KOPT-K1 (cell line): ENCODE results near the gene AHCY.

ENCODE experiments used
- H3K27ac ChIP-seq: fragments of 200-600 bp; sonication (generic); 2 replicates; pipeline ENCODE4 v1.5.1; 2016; ENCODE audit warnings: antibody characterized with exemption, mild to moderate bottlenecking, low read depth, low read length; ENCODE audit not compliant: poor library complexity, severe bottlenecking
- H3K36me3 ChIP-seq: fragments of 200-600 bp; sonication (generic); 2 replicates; pipeline ENCODE4 v1.5.1; 2017; ENCODE audit warnings: antibody characterized with exemption, mild to moderate bottlenecking, low read length, moderate library complexity; ENCODE audit not compliant: insufficient read depth
- H3K9me3 ChIP-seq: fragments of 200-600 bp; sonication (generic); 2 replicates; pipeline ENCODE4 v1.5.1; 2017; ENCODE audit warnings: antibody characterized with exemption, low read length, mild to moderate bottlenecking; ENCODE audit not compliant: insufficient read depth, poor library complexity, severe bottlenecking

AHCY gene

GRCh38 chr20:34237942-34238341 is 65.2 kb downstream of the AHCY start:
- peaks cover 22% of the 10 kb centered on the region for H3K9me3 ChIP-seq
- H3K36me3 ChIP-seq, result no peaks in the 10 kb centered on the region
- no peak overlapping the region for H3K27ac ChIP-seq

DNA sequence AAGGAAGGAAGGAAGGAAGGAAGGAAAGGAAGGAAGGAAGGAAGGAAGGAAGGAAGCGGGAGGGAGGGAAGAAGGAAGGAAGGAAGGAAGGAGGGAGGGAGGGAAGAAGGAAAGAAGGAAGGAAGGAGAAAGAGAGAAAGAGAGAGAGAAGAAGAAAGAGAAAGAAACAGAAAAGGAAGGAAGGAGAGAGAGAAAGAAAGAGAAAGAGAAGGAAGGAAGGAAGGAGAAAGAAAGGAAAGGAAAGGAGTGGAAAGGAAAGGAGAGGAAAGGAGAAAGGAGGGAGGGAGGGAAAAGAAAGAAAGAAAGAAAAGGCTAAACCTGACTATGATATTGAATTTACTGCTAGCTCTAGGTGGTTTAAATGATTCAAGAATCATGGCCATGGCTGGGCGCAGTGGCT is 67.3 kb downstream of the AHCY start:
- Histone ChIP-seq H3K36me3 (no peaks in the 10 kb centered on the region), H3K9me3 (peaks cover 27% of the 10 kb centered on the region), H3K27ac (no peak overlapping the region)

GRCh38 chr20:34233687-34234086 is 69.5 kb downstream of the AHCY start:
- Histone ChIP-seq H3K36me3 (no peaks in the 10 kb centered on the region), H3K9me3 (peaks cover 24% of the 10 kb centered on the region), H3K27ac (no peak overlapping the region)

DNA sequence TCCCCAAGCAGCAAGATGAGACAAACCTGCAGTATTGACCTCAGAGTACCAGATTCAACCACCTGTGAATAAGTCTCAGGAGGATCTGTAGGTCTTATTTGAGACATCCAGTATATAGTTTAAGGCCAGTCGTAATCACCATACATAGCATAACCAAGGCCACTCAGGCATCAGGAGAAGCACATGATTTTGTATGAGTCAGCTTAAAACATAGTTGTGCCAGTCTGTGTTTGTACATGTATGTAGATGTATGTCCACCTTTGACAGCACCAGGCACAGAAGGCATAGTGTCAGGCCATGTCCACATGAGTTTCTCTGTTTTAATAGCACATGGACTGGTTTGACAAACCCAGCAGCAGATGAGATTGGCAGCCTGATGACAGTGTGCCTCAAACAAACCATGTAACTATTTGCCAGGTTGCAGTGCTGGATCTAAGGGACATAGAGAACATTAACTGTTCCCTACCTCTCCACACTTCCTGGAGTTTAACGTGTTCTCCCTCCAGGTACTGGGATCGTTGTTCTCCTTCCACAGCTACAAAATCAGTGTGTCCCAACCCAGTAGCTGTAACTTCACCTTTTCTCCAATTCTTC is 70.6 kb downstream of the AHCY start:
- Histone ChIP-seq H3K9me3 (peaks cover 13% of the 10 kb centered on the region), H3K36me3 (no peaks in the 10 kb centered on the region), H3K27ac (no peak overlapping the region)

DNA sequence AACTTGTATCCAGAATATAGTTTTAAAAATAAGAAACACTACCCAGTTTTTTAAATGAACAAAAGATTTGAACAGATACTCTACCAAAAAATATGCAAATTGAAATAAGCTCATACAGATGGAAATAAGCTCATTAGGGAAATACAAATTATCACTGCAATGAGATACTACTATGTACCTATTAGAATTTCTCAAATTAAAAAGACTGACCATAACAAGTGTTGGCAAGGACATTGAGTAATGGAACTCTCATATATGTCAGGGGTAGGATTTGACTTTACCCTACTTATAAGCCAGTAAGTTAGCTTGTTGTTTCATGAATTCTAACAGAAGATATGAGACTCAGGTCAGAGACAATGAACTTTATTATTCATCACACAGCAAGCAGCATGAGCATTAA is 71.5 kb downstream of the AHCY start:
- Histone ChIP-seq H3K36me3 (no peaks in the 10 kb centered on the region), H3K9me3 (peaks cover 5% of the 10 kb centered on the region), H3K27ac (no peak overlapping the region)
